ENCODE results near the gene EPN1.
"Not testable (repeated sequence)": the region's sequence is repeated elsewhere in the genome, so short reads cannot be mapped to it uniquely, and the experiment has no call there.

The EPN1 gene

GRCh38 chr19:55704494-55705245 lies 29.6 kb downstream of the EPN1 start:
- DNase-seq (ENCODE audit: insufficient read length, low spot score) (no peak), FAIRE-seq (no peak)
- TF ChIP-seq POLR2A (IDR thresholded peaks at IDR 0.05; ENCODE audit: low read depth, low read length) (no peak), SPI1 (IDR thresholded peaks at IDR 0.05; ENCODE audit: low read depth, low read length) (no peak), POLR2AphosphoS5 (IDR thresholded peaks at IDR 0.05; ENCODE audit: low read depth, low read length) (no peak), TAF1 (IDR thresholded peaks at IDR 0.05; ENCODE audit: low read depth, low read length) (no peak), PAX5 (IDR thresholded peaks at IDR 0.05; ENCODE audit: insufficient read depth, low read length, severe bottlenecking) (no peak)

DNA sequence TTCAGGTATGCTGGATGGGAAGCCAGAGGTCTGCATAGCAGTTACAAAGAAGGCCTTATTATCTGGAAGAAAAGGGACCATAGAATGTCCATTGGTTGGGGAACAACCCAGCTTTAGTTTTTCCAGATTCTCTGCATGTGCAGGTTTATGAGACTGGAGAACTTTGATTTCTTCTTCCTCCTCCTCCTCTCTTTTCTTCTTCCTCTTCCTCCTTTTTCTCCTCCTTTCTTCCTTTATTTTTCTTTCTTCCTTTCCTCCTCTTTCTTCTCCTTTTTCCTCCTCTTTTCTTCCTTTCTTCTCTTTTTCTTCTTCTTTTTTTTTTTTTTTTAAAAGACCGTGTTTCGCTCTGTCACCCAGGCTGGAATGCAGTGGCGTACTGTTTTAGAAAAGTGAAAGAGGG lies 30.9 kb downstream of the EPN1 start:
- no peak for TF ChIP-seq POLR2AphosphoS5 (IDR thresholded peaks at IDR 0.05; ENCODE audit: low read depth, low read length)
- TF ChIP-seq POU2F2 (IDR thresholded peaks at IDR 0.05; ENCODE audit: low read depth, low read length) = no peak
- no peak for TF ChIP-seq POLR2A (IDR thresholded peaks at IDR 0.05; ENCODE audit: low read depth, low read length)
- TF ChIP-seq TAF1 (IDR thresholded peaks at IDR 0.05; ENCODE audit: low read depth, low read length) = no peak
- no peak for TF ChIP-seq PAX5 (IDR thresholded peaks at IDR 0.05; ENCODE audit: insufficient read depth, low read length, severe bottlenecking)
- TF ChIP-seq SPI1 (IDR thresholded peaks at IDR 0.05; ENCODE audit: low read depth, low read length) = no peak
- DNase-seq (ENCODE audit: insufficient read length, low spot score) (no peak), FAIRE-seq (no peak)

DNA sequence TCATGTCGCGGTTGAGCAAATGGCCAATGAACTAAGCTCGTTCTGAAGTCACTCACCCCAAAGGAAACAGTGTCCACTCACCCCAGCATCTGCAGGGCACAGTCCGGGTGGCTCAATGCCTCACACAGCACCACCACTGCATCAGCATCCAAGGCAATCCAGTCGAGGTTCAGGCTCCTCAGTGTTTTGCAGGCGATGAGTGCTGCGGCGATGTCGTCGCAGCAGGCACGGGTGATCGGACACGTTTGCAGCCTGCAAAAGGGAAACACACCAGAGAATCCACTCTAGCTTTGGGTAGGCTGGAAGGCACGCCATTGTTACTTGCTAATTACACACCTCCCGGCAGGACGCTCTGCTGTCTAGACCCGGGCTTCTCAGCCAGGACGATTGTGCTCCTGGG lies 36.7 kb downstream of the EPN1 start:
- TF ChIP-seq PAX5 (IDR thresholded peaks at IDR 0.05; ENCODE audit: insufficient read depth, low read length, severe bottlenecking) (no peak), POLR2AphosphoS5 (IDR thresholded peaks at IDR 0.05; ENCODE audit: low read depth, low read length) (no peak), POU2F2 (IDR thresholded peaks at IDR 0.05; ENCODE audit: low read depth, low read length) (no peak), TAF1 (IDR thresholded peaks at IDR 0.05; ENCODE audit: low read depth, low read length) (no peak), SPI1 (IDR thresholded peaks at IDR 0.05; ENCODE audit: low read depth, low read length) (no peak)
- no peak for FAIRE-seq
- no peak for DNase-seq (ENCODE audit: insufficient read length, low spot score)

DNA sequence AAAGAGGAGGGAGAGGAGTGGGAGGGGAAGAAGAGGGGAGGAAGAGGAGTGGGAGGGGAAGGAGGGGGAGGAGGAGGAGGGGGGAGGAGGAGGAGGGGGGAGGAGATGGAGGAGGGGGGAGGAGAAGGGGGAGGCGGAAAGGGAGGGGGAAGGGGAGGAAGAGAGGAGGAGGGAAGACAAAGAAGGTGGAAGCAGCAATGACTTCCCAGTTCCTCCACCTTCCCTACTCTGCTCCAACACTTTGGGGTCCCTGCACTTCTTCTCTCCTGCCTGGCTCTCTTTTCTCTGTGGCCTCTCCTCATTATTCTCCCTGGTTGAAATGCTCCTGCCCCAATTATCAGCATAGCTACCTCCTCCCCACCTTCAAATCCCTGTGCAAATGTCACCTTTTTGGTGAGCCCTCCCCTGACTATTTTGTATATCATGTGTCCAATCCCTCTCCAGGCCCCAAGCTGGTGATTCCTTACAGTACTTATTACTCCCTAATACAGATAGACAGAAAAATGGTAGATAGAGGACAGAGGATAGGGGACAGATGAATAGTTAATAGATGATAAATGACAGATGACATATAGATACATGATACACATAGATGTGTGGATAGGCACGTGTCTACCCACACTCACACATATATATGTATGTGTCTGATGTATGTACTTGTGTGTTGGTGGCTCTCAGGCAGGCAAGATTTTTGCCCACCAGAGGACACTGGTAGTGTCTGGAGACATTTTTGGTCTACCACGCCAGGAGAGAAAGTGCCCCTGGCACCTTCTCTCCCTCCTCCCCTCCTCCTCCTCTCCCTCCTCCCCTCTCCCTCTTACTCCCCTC lies 38.0 kb downstream of the EPN1 start:
- TF ChIP-seq POU2F2 (IDR thresholded peaks at IDR 0.05; ENCODE audit: low read depth, low read length) = no peak
- no peak for TF ChIP-seq TAF1 (IDR thresholded peaks at IDR 0.05; ENCODE audit: low read depth, low read length)
- no peak for TF ChIP-seq PAX5 (IDR thresholded peaks at IDR 0.05; ENCODE audit: insufficient read depth, low read length, severe bottlenecking)
- no peak for TF ChIP-seq POLR2AphosphoS5 (IDR thresholded peaks at IDR 0.05; ENCODE audit: low read depth, low read length)
- no peak for TF ChIP-seq POLR2A (IDR thresholded peaks at IDR 0.05; ENCODE audit: low read depth, low read length)
- TF ChIP-seq SPI1 (IDR thresholded peaks at IDR 0.05; ENCODE audit: low read depth, low read length) = no peak
- DNase-seq (ENCODE audit: insufficient read length, low spot score) (no peak), FAIRE-seq (no peak)

DNA sequence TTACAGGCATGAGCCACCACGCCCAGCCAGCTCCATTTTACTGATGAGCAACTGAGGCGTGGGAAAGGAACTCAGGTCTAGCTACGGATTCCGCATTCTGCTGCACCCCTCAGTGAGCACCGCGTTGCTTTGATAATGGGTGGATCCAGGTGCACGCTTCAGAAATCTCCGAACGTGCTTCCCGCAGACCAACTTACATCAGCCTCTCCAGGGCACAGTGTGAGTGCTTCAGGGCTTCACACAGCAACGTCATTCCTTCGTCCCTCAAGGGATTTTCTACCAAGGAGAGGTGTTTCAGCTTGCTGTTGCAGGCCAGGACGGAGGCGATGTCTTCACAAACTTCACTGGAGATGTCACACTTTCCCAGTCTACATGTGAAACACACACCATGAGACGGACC lies 41.5 kb downstream of the EPN1 start:
- FAIRE-seq (no peak), DNase-seq (ENCODE audit: insufficient read length, low spot score) (no peak)
- TF ChIP-seq PAX5 (IDR thresholded peaks at IDR 0.05; ENCODE audit: insufficient read depth, low read length, severe bottlenecking) = no peak

- no peak for DNase-seq (ENCODE audit: insufficient read length, low spot score)
- no peak for FAIRE-seq
Observed at GRCh38 chr19:55717251-55717650, 42.2 kb downstream of the EPN1 start.

GRCh38 chr19:55717879-55718711 lies 43.1 kb downstream of the EPN1 start:
- not testable (repeated sequence) for FAIRE-seq; DNase-seq (ENCODE audit: insufficient read length, low spot score)

More at GRCh38 chr19:55717251-55717650, 42.2 kb downstream of the EPN1 start:
- TF ChIP-seq POU2F2 (IDR thresholded peaks at IDR 0.05; ENCODE audit: low read depth, low read length) (no peak), POLR2A (IDR thresholded peaks at IDR 0.05; ENCODE audit: low read depth, low read length) (no peak), TAF1 (IDR thresholded peaks at IDR 0.05; ENCODE audit: low read depth, low read length) (no peak), POLR2AphosphoS5 (IDR thresholded peaks at IDR 0.05; ENCODE audit: low read depth, low read length) (no peak), SPI1 (IDR thresholded peaks at IDR 0.05; ENCODE audit: low read depth, low read length) (no peak), PAX5 (IDR thresholded peaks at IDR 0.05; ENCODE audit: insufficient read depth, low read length, severe bottlenecking) (no peak)

- TF ChIP-seq POLR2AphosphoS5 (IDR thresholded peaks at IDR 0.05; ENCODE audit: low read depth, low read length) (no peak), TAF1 (IDR thresholded peaks at IDR 0.05; ENCODE audit: low read depth, low read length) (no peak), POU2F2 (IDR thresholded peaks at IDR 0.05; ENCODE audit: low read depth, low read length) (no peak), PAX5 (IDR thresholded peaks at IDR 0.05; ENCODE audit: insufficient read depth, low read length, severe bottlenecking) (no peak), SPI1 (IDR thresholded peaks at IDR 0.05; ENCODE audit: low read depth, low read length) (no peak), POLR2A (IDR thresholded peaks at IDR 0.05; ENCODE audit: low read depth, low read length) (no peak)
- DNase-seq (ENCODE audit: insufficient read length, low spot score) (no peak), FAIRE-seq (no peak)
Observed at GRCh38 chr19:55720214-55720746, 45.3 kb downstream of the EPN1 start.

- no peak for FAIRE-seq
- DNase-seq (ENCODE audit: insufficient read length, low spot score) = no peak
- TF ChIP-seq POLR2AphosphoS5 (IDR thresholded peaks at IDR 0.05; ENCODE audit: low read depth, low read length) = no peak
- TF ChIP-seq POU2F2 (IDR thresholded peaks at IDR 0.05; ENCODE audit: low read depth, low read length) = no peak
- TF ChIP-seq TAF1 (IDR thresholded peaks at IDR 0.05; ENCODE audit: low read depth, low read length) = no peak
- no peak for TF ChIP-seq PAX5 (IDR thresholded peaks at IDR 0.05; ENCODE audit: insufficient read depth, low read length, severe bottlenecking)
- no peak for TF ChIP-seq SPI1 (IDR thresholded peaks at IDR 0.05; ENCODE audit: low read depth, low read length)
- no peak for TF ChIP-seq POLR2A (IDR thresholded peaks at IDR 0.05; ENCODE audit: low read depth, low read length)
Observed at GRCh38 chr19:55720801-55721200, 45.8 kb downstream of the EPN1 start.
